WTC11 (cell line): ENCODE data around the gene EAF1. TPM values are rescaled to one million over a fixed set of nuclear protein-coding genes. Genes with fewer than 3 reads are reported as not detected.

Source experiments
- total RNA-seq: library from RNA; stranded (reverse); gene quantifications from 3 replicates; pipeline ENCODE4 v1.2.3, GENCODE V29; 2021

EAF1 gene
- total RNA-seq, 1 experiment from 2014 or later, result 25.4 TPM

Other genes with a start within 250 kb of the EAF1 start
- gene CAPN7, start 221.4 kb upstream of the EAF1 start, total RNA-seq, result 16.8 to 20.3 TPM (median 17.9 TPM) in 3 replicates
- gene SH3BP5, start 95.0 kb upstream of the EAF1 start, total RNA-seq, result 5.1 to 7.2 TPM (median 5.9 TPM) in 3 replicates
- 13.7 to 18.2 TPM (median 17.5 TPM) in 3 replicates for gene METTL6, start 54 bp upstream of the EAF1 start, total RNA-seq
- gene COLQ, start 94.1 kb downstream of the EAF1 start, total RNA-seq, result 1.2 to 2.2 TPM (median 1.8 TPM) in 3 replicates
- 40.0 to 44.9 TPM (median 42.4 TPM) in 3 replicates for gene HACL1, start 174.0 kb downstream of the EAF1 start, total RNA-seq
- gene BTD, start 174.1 kb downstream of the EAF1 start, total RNA-seq, result 18.5 to 23.7 TPM (median 21.0 TPM) in 3 replicates